ENCODE data around the gene OR5M11.
"Not testable (repeated sequence)": the region's sequence is repeated elsewhere in the genome, so short reads cannot be mapped to it uniquely, and the experiment has no call there.

The OR5M11 gene

GRCh38 chr11:56543157-56543556 lies at the start of gene OR5M11:
Gene OR5M11 (minus strand): TSS chr11:56543257. CDS start chr11:56543257, 0 bp downstream.
- H3K27me3 ChIP-seq, result no peaks in the 10 kb centered on the region
- H3K4me3 ChIP-seq (ENCODE audit: low read depth in 1 of 2, low read length in 1 of 2), result no peak within 1 kb of the TSS
- no peaks in the 10 kb centered on the region for H3K36me3 ChIP-seq
- H3K27ac ChIP-seq, result no peak within 1 kb of the TSS
- no peaks in the 10 kb centered on the region for H3K9me3 ChIP-seq
- no peak for TF ChIP-seq CTCF (IDR thresholded peaks at IDR 0.05)
- H3K4me1 ChIP-seq (ENCODE audit: control insufficient read depth in 1 of 2, insufficient read depth in 1 of 2, low read depth in 1 of 2, low read length in 1 of 2), result no peaks in the 10 kb centered on the region

GRCh38 chr11:56592088-56592717 lies 49.1 kb upstream of the OR5M11 start:
- H3K27ac ChIP-seq; H3K27me3 ChIP-seq; H3K4me1 ChIP-seq (ENCODE audit: control insufficient read depth in 1 of 2, insufficient read depth in 1 of 2, low read depth in 1 of 2, low read length in 1 of 2); H3K9me3 ChIP-seq; H3K4me3 ChIP-seq (ENCODE audit: low read depth in 1 of 2, low read length in 1 of 2); H3K36me3 ChIP-seq: not testable (repeated sequence)

- Histone ChIP-seq H3K27ac (no peak within 1 kb of the TSS), H3K27me3 (no peaks in the 10 kb centered on the region), H3K36me3 (no peaks in the 10 kb centered on the region), H3K9me3 (no peaks in the 10 kb centered on the region), H3K4me1 (ENCODE audit: control insufficient read depth in 1 of 2, insufficient read depth in 1 of 2, low read depth in 1 of 2, low read length in 1 of 2) (no peaks in the 10 kb centered on the region), H3K4me3 (ENCODE audit: low read depth in 1 of 2, low read length in 1 of 2) (no peak within 1 kb of the TSS)
- TF ChIP-seq CTCF (IDR thresholded peaks at IDR 0.05), result no peak
These were observed 34.6 kb upstream of the OR5M11 start, which contains the start of gene OR5M10 for GRCh38 chr11:56577621-56578020. Gene OR5M10 (minus strand): TSS chr11:56577721. CDS start chr11:56577721, 0 bp downstream.

- Histone ChIP-seq H3K36me3 (no peaks in the 10 kb centered on the region), H3K9me3 (no peaks in the 10 kb centered on the region), H3K27me3 (no peaks in the 10 kb centered on the region), H3K4me1 (ENCODE audit: control insufficient read depth in 1 of 2, insufficient read depth in 1 of 2, low read depth in 1 of 2, low read length in 1 of 2) (no peaks in the 10 kb centered on the region), H3K27ac (no peak overlapping the region), H3K4me3 (ENCODE audit: low read depth in 1 of 2, low read length in 1 of 2) (no peak overlapping the region)
- no peak for TF ChIP-seq CTCF (IDR thresholded peaks at IDR 0.05)
These were observed 15.5 kb upstream of the OR5M11 start for GRCh38 chr11:56558574-56558973.

- H3K9me3 ChIP-seq; H3K4me3 ChIP-seq (ENCODE audit: low read depth in 1 of 2, low read length in 1 of 2); H3K36me3 ChIP-seq; H3K27me3 ChIP-seq; H3K4me1 ChIP-seq (ENCODE audit: control insufficient read depth in 1 of 2, insufficient read depth in 1 of 2, low read depth in 1 of 2, low read length in 1 of 2); H3K27ac ChIP-seq: not testable (repeated sequence)
These were observed 11.6 kb upstream of the OR5M11 start for GRCh38 chr11:56554691-56555090.

- H3K4me1 ChIP-seq (ENCODE audit: control insufficient read depth in 1 of 2, insufficient read depth in 1 of 2, low read depth in 1 of 2, low read length in 1 of 2), result no peaks in the 10 kb centered on the region
- H3K4me3 ChIP-seq (ENCODE audit: low read depth in 1 of 2, low read length in 1 of 2), result no peak overlapping the region
- H3K27me3 ChIP-seq, result no peaks in the 10 kb centered on the region
- H3K36me3 ChIP-seq, result no peaks in the 10 kb centered on the region
- no peak for TF ChIP-seq CTCF (IDR thresholded peaks at IDR 0.05)
- no peak overlapping the region for H3K27ac ChIP-seq
- H3K9me3 ChIP-seq, result no peaks in the 10 kb centered on the region
These were observed 2.5 kb upstream of the OR5M11 start for GRCh38 chr11:56545531-56545930.
